H54 (cell line): Measurements from ENCODE around the gene PREP.

Experiments used
- DNase-seq: peaks from one replicate; pipeline ENCODE4 v3.0.0; 2011; ENCODE audit warnings: low spot score, mixed read lengths; ENCODE audit not compliant: insufficient read length
- FAIRE-seq: peaks from 3 replicates; lab custom pipeline; 2011; peaks lifted over from hg19 to GRCh38; lab: Jason Lieb, UNC
- POLR2A ChIP-seq: IDR thresholded peaks from 2 replicates; pipeline ENCODE4 v1.6.1; 2011; ENCODE audit warnings: low read depth, mild to moderate bottlenecking, low read length

PREP gene

GRCh38 chr6:105402939-105403935 is at the start of gene PREP:
PREP (minus strand) TSS chr6:105403082; CDS start chr6:105402891, 191 bp downstream.
- peak; percentile 84 for TF ChIP-seq POLR2A
- FAIRE-seq (no peak), DNase-seq (peak; percentile 56)

GRCh38 chr6:105452376-105452775 is 49.5 kb upstream of the PREP start:
- TF ChIP-seq POLR2A = no peak
- DNase-seq = no peak

GRCh38 chr6:105449756-105450390 is 47.0 kb upstream of the PREP start:
- FAIRE-seq (no peak), DNase-seq (no peak)
- TF ChIP-seq POLR2A = no peak

More at GRCh38 chr6:105452376-105452775, 49.5 kb upstream of the PREP start:
- FAIRE-seq = no peak

GRCh38 chr6:105445481-105445880 is 42.6 kb upstream of the PREP start:
- no peak for TF ChIP-seq POLR2A
- FAIRE-seq = no peak
- no peak for DNase-seq

- TF ChIP-seq POLR2A = no peak
- FAIRE-seq = no peak
- DNase-seq = no peak
Observed at GRCh38 chr6:105443941-105444340, 41.1 kb upstream of the PREP start.

GRCh38 chr6:105442369-105442768 is 39.5 kb upstream of the PREP start:
- TF ChIP-seq POLR2A = no peak
- DNase-seq (no peak), FAIRE-seq (no peak)

- FAIRE-seq (no peak), DNase-seq (no peak)
- no peak for TF ChIP-seq POLR2A
Observed at GRCh38 chr6:105437236-105437635, 34.4 kb upstream of the PREP start.

GRCh38 chr6:105433723-105434122 is 30.8 kb upstream of the PREP start:
- no peak for DNase-seq
- no peak for FAIRE-seq
- no peak for TF ChIP-seq POLR2A

GRCh38 chr6:105432797-105433196 is 29.9 kb upstream of the PREP start:
- TF ChIP-seq POLR2A = no peak
- DNase-seq = peak; percentile 11
- peak; percentile 38 for FAIRE-seq

- TF ChIP-seq POLR2A = no peak
- no peak for DNase-seq
- FAIRE-seq = peak; percentile 20
Observed at GRCh38 chr6:105431226-105431625, 28.3 kb upstream of the PREP start.

- no peak for TF ChIP-seq POLR2A
- FAIRE-seq (no peak), DNase-seq (no peak)
Observed at GRCh38 chr6:105430685-105431084, 27.8 kb upstream of the PREP start.

- FAIRE-seq (no peak), DNase-seq (no peak)
- TF ChIP-seq POLR2A = no peak
Observed at GRCh38 chr6:105429676-105430075, 26.8 kb upstream of the PREP start.

- TF ChIP-seq POLR2A = no peak
- FAIRE-seq = peak; percentile 87
- peak; percentile 25 for DNase-seq
Observed at GRCh38 chr6:105428342-105428957, 25.6 kb upstream of the PREP start.
